ENCODE measurements around the gene PTPRH. TPM values are rescaled to one million over a fixed set of nuclear protein-coding genes. Genes with fewer than 3 reads are reported as not detected.
A peak's percentile ranks its signal among the peaks of the same experiment; 100 is the strongest.

Gene PTPRH
- total RNA-seq, 3 donors from 2014 or later (not counting 1 experiment from before 2014, with no cell fraction given) = 0.45 TPM; not detected in 2

DNA sequence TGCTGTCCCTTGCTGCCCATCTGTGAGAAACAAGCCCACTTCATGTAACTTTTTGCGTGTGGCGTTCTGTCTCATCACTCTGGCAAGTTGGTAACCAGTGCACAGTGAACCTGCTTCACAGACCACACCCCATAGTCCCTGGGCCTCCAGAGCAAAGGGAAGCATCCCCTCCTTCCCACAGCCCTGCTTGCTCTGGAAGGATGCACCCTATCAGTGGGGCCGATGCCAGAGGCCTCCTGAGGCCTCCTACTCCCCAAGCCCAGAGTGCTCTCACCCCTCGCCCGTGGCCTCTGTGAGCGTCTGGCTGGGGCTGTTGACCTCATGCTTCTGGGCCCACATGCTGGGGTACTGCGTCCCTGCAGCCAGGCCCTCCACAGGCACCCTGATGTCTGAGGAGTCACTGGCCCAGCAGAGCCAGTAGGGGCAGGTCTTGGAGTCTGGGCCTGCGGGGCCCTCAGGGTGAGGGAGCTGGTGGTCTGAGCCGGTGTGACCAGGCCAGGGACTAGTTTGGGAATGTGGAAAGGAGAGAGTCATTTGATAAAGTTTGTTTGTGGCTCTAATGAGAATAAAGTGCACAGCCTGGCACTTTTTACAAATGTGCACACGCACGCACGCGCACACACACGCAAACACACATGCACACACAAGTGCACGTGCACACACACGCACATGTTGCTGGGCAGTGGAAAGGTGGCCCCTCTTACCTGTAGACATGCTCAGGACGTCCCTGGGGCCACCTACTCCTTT lies 14.2 kb upstream of the PTPRH start:
- Histone ChIP-seq H3K27ac (ENCODE audit: low read length) (no peak overlapping the region), H3K4me1 (ENCODE audit: control insufficient read depth, insufficient read depth, low read length) (no peaks in the 10 kb centered on the region), H3K9me3 (ENCODE audit: control insufficient read depth, insufficient read depth, low read length) (no peaks in the 10 kb centered on the region), H3K36me3 (ENCODE audit: control insufficient read depth, insufficient read depth, low read length) (peaks cover 16% of the 10 kb centered on the region), H3K27me3 (ENCODE audit: control insufficient read depth, insufficient read depth, low read length) (no peaks in the 10 kb centered on the region), H3K4me3 (ENCODE audit: low read length) (no peak overlapping the region)
- intact Hi-C loops (cut with micrococcal nuclease) = no loop called here
- Mint-ChIP-seq H3K9me3 (no peaks in the 10 kb centered on the region), H3K4me1 (peaks cover 4 to 11% of the 10 kb centered on the region in 2 donors), H3K27me3 (ENCODE audit: low read depth in 2 of 2) (no peaks in the 10 kb centered on the region), H3K36me3 (no peaks in the 10 kb centered on the region), H3K27ac (peak overlapping the region in 1 of 2 donors; percentile 36), H3K4me3 (no peak overlapping the region)
- no peak for DNase-seq
- ATAC-seq = no peak
- 84% methylated on average over 17 of the region's 17 CpGs for WGBS (ENCODE audit: insufficient coverage)
- TF ChIP-seq, protein P1, sequence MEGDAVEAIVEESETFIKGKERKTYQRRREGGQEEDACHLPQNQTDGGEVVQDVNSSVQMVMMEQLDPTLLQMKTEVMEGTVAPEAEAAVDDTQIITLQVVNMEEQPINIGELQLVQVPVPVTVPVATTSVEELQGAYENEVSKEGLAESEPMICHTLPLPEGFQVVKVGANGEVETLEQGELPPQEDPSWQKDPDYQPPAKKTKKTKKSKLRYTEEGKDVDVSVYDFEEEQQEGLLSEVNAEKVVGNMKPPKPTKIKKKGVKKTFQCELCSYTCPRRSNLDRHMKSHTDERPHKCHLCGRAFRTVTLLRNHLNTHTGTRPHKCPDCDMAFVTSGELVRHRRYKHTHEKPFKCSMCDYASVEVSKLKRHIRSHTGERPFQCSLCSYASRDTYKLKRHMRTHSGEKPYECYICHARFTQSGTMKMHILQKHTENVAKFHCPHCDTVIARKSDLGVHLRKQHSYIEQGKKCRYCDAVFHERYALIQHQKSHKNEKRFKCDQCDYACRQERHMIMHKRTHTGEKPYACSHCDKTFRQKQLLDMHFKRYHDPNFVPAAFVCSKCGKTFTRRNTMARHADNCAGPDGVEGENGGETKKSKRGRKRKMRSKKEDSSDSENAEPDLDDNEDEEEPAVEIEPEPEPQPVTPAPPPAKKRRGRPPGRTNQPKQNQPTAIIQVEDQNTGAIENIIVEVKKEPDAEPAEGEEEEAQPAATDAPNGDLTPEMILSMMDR (IDR thresholded peaks at IDR 0.05) = no peak

DNA sequence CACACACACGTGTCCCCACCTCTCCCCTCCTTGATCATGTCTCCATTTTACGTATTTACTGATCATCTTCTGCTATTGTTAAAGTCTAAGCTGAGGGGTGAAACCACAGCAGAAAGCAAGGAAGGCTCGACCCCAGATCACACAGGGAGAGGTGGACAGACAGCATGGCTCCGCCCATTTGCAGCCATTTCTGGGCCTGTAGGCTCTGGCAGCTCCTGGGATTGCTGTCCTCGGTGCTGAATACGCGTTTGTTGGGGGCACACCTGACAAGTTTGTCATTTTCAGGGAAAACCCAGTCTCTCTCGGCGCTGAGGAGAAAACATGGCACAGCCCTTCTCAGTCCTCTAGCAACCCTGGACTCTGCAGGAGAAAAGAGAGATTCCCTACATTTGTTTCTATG lies 11.2 kb upstream of the PTPRH start:
- no peaks in the 10 kb centered on the region for H3K9me3 ChIP-seq (ENCODE audit: control insufficient read depth, insufficient read depth, low read length)
- intact Hi-C loops (cut with micrococcal nuclease) = no loop called here
- no peak overlapping the region for H3K27ac Mint-ChIP-seq
- H3K9me3 Mint-ChIP-seq = no peaks in the 10 kb centered on the region
- ATAC-seq = no peak
- H3K4me3 ChIP-seq (ENCODE audit: low read length) = no peak overlapping the region
- peaks cover 0 to 5% of the 10 kb centered on the region in 2 donors for H3K27me3 Mint-ChIP-seq (ENCODE audit: low read depth in 2 of 2)
- no peak for DNase-seq
- TF ChIP-seq, protein P1 (IDR thresholded peaks at IDR 0.05) = no peak
- no peaks in the 10 kb centered on the region for H3K27me3 ChIP-seq (ENCODE audit: control insufficient read depth, insufficient read depth, low read length)
- H3K4me3 Mint-ChIP-seq = no peak overlapping the region
- peaks cover 14 to 18% of the 10 kb centered on the region in 2 donors for H3K4me1 Mint-ChIP-seq
- H3K4me1 ChIP-seq (ENCODE audit: control insufficient read depth, insufficient read depth, low read length) = peaks cover 12% of the 10 kb centered on the region
- 94% methylated on average over 9 of the region's 9 CpGs for WGBS (ENCODE audit: insufficient coverage)
- no peak overlapping the region for H3K27ac ChIP-seq (ENCODE audit: low read length)
- H3K36me3 ChIP-seq (ENCODE audit: control insufficient read depth, insufficient read depth, low read length) = no peaks in the 10 kb centered on the region
- H3K36me3 Mint-ChIP-seq = no peaks in the 10 kb centered on the region

DNA sequence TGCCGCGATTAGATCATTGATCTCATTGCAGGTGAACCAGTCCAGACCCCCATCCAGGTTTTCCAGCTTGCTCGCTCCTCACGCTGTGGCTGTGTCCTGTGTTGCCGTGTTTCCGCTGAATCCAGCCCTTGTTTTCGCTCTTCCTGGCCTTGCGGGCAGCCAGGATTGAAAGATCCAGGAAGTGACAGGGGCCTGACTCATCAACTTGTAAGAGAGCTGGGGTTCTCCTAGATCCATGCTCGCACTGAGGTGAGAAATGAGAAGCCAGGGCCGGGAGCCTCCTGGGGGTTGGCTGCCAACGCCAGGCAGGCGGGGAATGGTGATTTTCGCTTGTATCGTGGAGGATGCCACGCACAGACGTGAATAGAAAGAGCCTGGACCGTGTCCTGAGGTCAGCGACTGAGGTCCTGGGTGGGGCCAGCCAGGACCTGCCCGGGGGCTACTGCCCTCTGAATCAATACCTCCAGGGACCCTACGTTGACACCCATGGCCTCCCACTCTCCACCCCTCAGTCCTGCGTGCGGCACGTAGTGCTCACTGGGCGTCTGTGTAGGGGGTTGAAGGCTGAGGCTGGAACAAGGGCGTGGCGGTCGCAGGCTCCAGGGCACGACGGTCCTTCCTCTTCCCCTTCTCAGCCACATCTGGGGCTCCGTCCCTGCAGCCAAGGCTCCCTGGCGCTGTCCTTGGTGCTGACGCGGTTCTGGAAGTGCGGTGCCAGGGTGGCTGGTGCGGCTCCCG lies 7.3 kb upstream of the PTPRH start:
- H3K9me3 Mint-ChIP-seq = peaks cover 0 to 2% of the 10 kb centered on the region in 2 donors
- no peaks in the 10 kb centered on the region for H3K36me3 Mint-ChIP-seq
- intact Hi-C loops (cut with micrococcal nuclease) = no loop called here
- peak overlapping the region in 1 of 2 donors; percentile 60 for H3K27ac Mint-ChIP-seq
- H3K27ac ChIP-seq (ENCODE audit: low read length) = no peak overlapping the region
- H3K36me3 ChIP-seq (ENCODE audit: control insufficient read depth, insufficient read depth, low read length) = no peaks in the 10 kb centered on the region
- peaks cover 7 to 8% of the 10 kb centered on the region in 2 donors for H3K27me3 Mint-ChIP-seq (ENCODE audit: low read depth in 2 of 2)
- H3K4me1 ChIP-seq (ENCODE audit: control insufficient read depth, insufficient read depth, low read length) = peaks cover 12% of the 10 kb centered on the region
- no peaks in the 10 kb centered on the region for H3K27me3 ChIP-seq (ENCODE audit: control insufficient read depth, insufficient read depth, low read length)
- ATAC-seq = peak; percentile 48 to 69 (median 65)
- TF ChIP-seq, protein P1 (IDR thresholded peaks at IDR 0.05) = no peak
- H3K4me3 ChIP-seq (ENCODE audit: low read length) = no peak overlapping the region
- H3K4me1 Mint-ChIP-seq = peaks cover 11 to 19% of the 10 kb centered on the region in 2 donors
- H3K9me3 ChIP-seq (ENCODE audit: control insufficient read depth, insufficient read depth, low read length) = peaks cover 5% of the 10 kb centered on the region
- 8% methylated on average over 31 of the region's 36 CpGs for WGBS (ENCODE audit: insufficient coverage)
- DNase-seq = peak; percentile 43 to 69
- no peak overlapping the region for H3K4me3 Mint-ChIP-seq
